Measurements from ENCODE around the gene WDR38.
"Not testable (repeated sequence)": the region's sequence is repeated elsewhere in the genome, so short reads cannot be mapped to it uniquely, and the experiment has no call there.

Gene WDR38

GRCh38 chr9:124835026-124835557 lies 18.2 kb upstream of the WDR38 start:
- no peak for DNase-seq

GRCh38 chr9:124838132-124838531 lies 15.1 kb upstream of the WDR38 start:
- not testable (repeated sequence) for DNase-seq

- not testable (repeated sequence) for DNase-seq
Measured at GRCh38 chr9:124838567-124839275, 14.5 kb upstream of the WDR38 start.

GRCh38 chr9:124839612-124840299 lies 13.5 kb upstream of the WDR38 start:
- DNase-seq: no peak

GRCh38 chr9:124840300-124840833 lies 12.9 kb upstream of the WDR38 start:
- no peak for DNase-seq

GRCh38 chr9:124841075-124841821 lies 12.0 kb upstream of the WDR38 start:
- DNase-seq: no peak

GRCh38 chr9:124843456-124844034 lies 9.7 kb upstream of the WDR38 start:
- DNase-seq: no peak

GRCh38 chr9:124844291-124844690 lies 9.0 kb upstream of the WDR38 start:
- DNase-seq: no peak

GRCh38 chr9:124846467-124846866 lies 6.8 kb upstream of the WDR38 start:
- DNase-seq: not testable (repeated sequence)

- DNase-seq: no peak
Measured at GRCh38 chr9:124846969-124847368, 6.3 kb upstream of the WDR38 start.

GRCh38 chr9:124849801-124850200 lies 3.5 kb upstream of the WDR38 start:
- no peak for DNase-seq

- no peak for DNase-seq
Measured at GRCh38 chr9:124852121-124852828, 985 bp upstream of the WDR38 start.

GRCh38 chr9:124853605-124854143 lies 414 bp downstream of the WDR38 start:
- no peak for DNase-seq

- DNase-seq: no peak
Measured at GRCh38 chr9:124854161-124854560, 901 bp downstream of the WDR38 start.

GRCh38 chr9:124854822-124855221 lies 1.6 kb downstream of the WDR38 start:
- DNase-seq: no peak

GRCh38 chr9:124855566-124855943 lies 2.3 kb downstream of the WDR38 start:
- DNase-seq: no peak

GRCh38 chr9:124855944-124856765 lies 2.9 kb downstream of the WDR38 start:
- peak; percentile 34 for DNase-seq

GRCh38 chr9:124857533-124858162 lies 4.4 kb downstream of the WDR38 start:
- no peak for DNase-seq

- no peak for DNase-seq
Measured at GRCh38 chr9:124858330-124859046, 5.2 kb downstream of the WDR38 start.

Measured in CD4-positive, alpha-beta T cell treated with Interleukin-6 for 4 hours (primary cell).